Coronary artery (tissue), 2 donors: ENCODE measurements around the gene ADGRG1.

Experiments used
- DNase-seq: peaks from one replicate; pipeline ENCODE4 v3.0.0-alpha.2; 2017; ENCODE audit warnings: low spot score
- H3K27ac ChIP-seq, 2 donors: fragments of 200-600 bp; sonication (generic); one replicate each; pipeline ENCODE4 v1.5.1; 2016 to 2019
- H3K4me3 ChIP-seq: fragments of 200-600 bp; sonication (generic); 2 replicates; pipeline ENCODE4 v1.5.1; 2016; ENCODE audit warnings: mild to moderate bottlenecking, moderate library complexity
- TF ChIP-seq, protein P1 (sequence below): fragments of 200-600 bp; sonication (generic); IDR thresholded peaks from one replicate; pipeline ENCODE4 v1.5.1; 2019; ENCODE audit warnings: antibody characterized with exemption

The ADGRG1 gene

DNA sequence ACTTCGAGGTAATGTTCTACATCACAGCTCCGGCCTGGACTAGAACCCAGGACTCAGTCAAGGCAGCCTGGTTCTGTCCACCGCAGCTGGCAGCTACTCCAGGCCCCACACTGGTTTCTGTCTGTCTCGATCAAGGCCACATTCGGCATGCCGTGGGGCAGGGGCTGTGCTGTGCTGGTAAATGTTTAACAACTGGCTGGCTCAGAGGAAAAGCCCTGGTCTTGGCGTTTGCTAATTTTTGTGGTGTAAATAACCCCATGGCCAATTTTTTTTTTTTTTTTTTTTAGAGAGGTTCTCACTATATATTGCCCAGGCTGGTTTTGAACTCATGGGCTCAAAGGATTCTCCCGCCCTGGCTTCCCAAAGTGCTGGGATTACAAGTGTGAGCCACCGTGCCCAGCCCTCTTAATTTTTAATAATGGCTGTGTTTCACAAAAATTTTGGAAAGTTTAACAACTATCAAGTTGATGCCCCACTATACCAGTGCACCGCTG is 65.8 kb downstream of the ADGRG1 start:
- DNase-seq = peak; percentile 40
- H3K4me3 ChIP-seq = no peak overlapping the region
- TF ChIP-seq, protein P1, sequence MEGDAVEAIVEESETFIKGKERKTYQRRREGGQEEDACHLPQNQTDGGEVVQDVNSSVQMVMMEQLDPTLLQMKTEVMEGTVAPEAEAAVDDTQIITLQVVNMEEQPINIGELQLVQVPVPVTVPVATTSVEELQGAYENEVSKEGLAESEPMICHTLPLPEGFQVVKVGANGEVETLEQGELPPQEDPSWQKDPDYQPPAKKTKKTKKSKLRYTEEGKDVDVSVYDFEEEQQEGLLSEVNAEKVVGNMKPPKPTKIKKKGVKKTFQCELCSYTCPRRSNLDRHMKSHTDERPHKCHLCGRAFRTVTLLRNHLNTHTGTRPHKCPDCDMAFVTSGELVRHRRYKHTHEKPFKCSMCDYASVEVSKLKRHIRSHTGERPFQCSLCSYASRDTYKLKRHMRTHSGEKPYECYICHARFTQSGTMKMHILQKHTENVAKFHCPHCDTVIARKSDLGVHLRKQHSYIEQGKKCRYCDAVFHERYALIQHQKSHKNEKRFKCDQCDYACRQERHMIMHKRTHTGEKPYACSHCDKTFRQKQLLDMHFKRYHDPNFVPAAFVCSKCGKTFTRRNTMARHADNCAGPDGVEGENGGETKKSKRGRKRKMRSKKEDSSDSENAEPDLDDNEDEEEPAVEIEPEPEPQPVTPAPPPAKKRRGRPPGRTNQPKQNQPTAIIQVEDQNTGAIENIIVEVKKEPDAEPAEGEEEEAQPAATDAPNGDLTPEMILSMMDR = no peak
- H3K27ac ChIP-seq = no peak overlapping the region

DNA sequence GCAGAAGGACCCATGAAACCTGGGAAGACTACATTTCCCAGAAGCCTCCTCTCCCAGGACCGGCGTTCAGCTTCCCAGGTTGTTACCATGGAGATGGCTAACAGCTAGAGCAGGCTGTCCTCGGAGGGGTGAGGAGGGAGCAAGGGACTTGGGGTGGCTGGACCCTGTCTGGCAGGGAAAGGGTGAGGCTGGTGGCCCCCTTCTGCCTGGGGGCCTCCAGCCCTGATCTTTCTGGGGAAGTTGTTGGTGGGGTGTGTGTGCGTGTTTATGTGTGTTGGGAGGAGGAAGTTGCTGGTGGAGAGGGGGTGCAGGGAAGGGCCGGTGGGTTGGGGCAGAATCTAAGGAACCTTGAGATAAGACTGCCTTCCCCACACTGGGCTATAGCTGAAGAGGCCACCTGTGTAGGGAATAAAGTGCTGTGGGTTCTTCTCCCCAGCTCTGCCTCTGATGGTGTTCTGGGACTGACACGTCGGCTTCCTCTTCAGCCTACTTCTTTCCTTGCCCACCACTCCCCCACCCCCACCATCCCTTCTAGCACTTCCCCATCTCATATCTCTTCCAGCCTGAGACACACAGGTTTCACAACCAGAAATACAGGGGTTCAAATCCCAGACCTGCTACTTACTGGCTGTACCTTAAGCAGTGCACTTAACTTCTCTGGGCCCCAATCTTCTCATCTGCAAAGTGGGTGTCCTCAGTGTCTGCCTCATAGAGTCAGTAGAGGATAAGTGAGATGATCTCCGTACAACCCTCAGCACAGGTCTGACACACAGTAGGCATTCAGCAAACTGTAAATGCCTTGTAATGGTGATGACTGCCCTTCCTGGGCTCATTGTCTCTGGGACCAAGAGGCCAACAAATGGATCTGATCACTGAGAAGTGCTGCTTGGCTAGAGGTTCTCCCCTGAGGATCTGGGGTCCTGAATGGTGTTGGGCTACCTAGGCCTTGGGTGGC is 66.6 kb downstream of the ADGRG1 start, which contains the start of gene DRC7:
Gene DRC7, plus strand, starts transcription at position 82 of the 955 bp plus-strand sequence. CDS start 3,144 bp downstream, outside the sequence.
- TF ChIP-seq, protein P1 = no peak
- Histone ChIP-seq H3K4me3 (peak within 1 kb of the TSS; percentile 54), H3K27ac (no peak within 1 kb of the TSS)
- DNase-seq = peak; percentile 69

DNA sequence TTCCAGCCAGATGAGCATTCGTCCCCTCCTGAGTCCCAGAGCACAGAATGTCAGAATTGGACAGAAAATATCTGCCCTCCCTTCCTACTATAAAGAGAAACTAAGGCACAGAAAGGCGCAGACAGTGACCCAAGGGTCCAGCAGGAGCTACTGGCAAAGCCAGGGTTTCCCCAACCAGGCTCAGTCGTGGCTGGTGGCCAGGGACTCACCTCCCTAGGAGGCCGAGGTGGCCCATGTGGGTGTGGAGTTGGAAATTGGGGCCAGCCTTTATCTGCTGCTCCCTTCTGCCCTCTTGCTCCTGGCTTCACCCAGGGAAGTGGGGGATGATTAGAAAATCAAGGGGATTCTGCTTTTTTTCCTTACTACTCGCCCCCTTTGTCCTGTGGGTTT is 67.2 kb downstream of the ADGRG1 start:
- Histone ChIP-seq H3K27ac (no peak overlapping the region), H3K4me3 (no peak overlapping the region)
- TF ChIP-seq, protein P1 = no peak
- peak; percentile 59 for DNase-seq

DNA sequence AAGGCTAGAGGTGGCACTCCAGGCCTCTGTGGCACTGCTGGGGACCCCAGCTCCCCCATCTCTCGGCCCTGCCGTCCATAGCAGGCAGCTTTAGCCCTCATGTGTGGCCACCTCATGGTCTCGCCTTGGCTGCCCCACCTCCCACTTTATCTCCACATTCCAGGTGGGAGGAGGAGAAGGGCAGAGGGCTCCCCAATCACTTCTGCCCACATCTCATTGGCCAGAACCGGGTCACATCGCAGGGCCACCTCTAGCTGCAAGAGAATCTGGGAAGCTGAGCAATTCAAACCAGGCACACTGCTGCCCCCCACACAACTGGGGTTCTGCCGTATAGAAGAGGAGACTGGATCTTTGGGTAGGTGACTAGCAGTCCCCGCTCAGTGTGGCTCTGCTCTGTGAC is 67.8 kb downstream of the ADGRG1 start:
- peak; percentile 35 for DNase-seq
- Histone ChIP-seq H3K27ac (no peak overlapping the region), H3K4me3 (no peak overlapping the region)
- TF ChIP-seq, protein P1 = no peak

DNA sequence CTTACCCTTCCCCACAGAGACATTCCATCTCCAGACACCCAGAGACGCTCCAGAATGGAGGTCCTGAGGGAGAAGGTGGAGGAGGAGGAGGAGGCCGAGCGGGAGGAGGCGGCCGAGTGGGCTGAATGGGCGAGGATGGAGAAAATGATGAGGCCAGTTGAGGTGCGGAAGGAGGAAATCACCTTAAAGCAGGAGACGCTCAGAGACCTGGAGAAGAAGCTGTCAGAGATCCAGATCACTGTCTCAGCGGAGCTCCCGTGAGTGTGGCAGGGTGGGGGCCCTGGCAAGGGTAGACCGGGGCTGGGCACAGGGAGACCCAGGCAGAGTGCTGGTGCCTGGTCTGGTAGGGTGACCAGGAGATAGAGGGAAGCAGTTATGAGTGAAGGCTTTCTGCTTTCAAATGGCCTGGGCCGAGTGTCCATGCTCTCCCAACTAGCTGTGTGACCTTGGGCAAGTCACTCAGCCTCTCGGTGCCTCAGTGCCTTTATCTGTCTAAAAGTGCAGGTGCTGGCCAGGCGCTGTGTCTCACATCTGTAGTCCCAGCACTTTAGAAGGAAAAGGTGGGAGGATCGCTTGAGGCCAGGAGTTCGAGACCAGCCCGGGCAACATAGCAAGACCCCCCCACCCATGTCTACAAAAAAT is 69.6 kb downstream of the ADGRG1 start:
- H3K4me3 ChIP-seq = no peak overlapping the region
- peak; percentile 62 for DNase-seq
- TF ChIP-seq, protein P1 = no peak
- no peak overlapping the region for H3K27ac ChIP-seq

DNA sequence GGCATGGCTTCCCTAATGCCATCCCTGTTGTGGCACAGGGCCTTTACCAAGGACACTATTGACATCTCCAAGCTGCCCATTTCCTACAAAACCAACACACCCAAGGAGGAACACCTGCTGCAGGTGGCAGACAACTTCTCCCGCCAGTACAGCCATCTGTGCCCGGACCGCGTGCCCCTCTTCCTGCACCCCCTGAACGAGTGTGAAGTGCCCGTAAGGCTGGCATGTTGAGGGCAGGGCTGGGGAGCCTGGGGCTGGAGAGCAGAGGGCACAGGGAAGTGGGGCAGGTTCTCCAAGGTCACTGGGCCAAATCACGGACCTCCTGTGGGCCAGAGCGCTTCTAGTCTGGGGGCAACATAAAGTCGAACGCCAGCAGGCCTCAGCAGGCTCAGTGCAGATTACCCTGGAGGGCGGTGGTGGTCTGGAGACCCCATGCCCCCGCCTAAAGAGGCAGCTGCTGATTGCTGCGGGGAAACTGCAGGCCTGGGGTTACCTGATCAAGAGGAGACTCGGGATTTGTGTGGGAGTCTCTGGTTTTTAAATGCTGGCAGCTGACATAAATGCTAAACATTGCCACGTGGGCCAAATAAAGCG is 70.5 kb downstream of the ADGRG1 start:
- H3K27ac ChIP-seq = no peak overlapping the region
- H3K4me3 ChIP-seq = no peak overlapping the region
- DNase-seq = peak; percentile 36
- TF ChIP-seq, protein P1 = no peak
